Gastroesophageal sphincter (tissue), 4 donors: Measurements from ENCODE around the gene SMIM45.

Experiments
- ATAC-seq: fragments of 150-250 bp; one replicate; pipeline ENCODE4 v1.9.1; 2016; ENCODE audit warnings: mild to moderate bottlenecking, moderate library complexity
- H3K27ac ChIP-seq, 4 donors: fragments of 200-600 bp; sonication (generic) in 3 of 4; 1 replicate in 3 of 4; 2 replicates in 1 of 4; pipeline ENCODE4 v1.5.1; 2016 to 2019
- H3K27me3 ChIP-seq: fragments of 200-600 bp; sonication (generic); one replicate; pipeline ENCODE4 v1.5.1; 2019
- H3K36me3 ChIP-seq, 2 donors: fragments of 200-600 bp; sonication (generic); one replicate each; pipeline ENCODE4 v1.5.1; 2019; ENCODE audit warnings: control low read depth in 1 of 2
- H3K4me1 ChIP-seq, 3 donors: fragments of 200-600 bp; sonication (generic); 1 replicate in 2 of 3; 2 replicates in 1 of 3; pipeline ENCODE4 v1.5.1; 2016 to 2019; ENCODE audit warnings: control low read depth in 2 of 3
- H3K4me3 ChIP-seq, 2 donors: fragments of 200-600 bp; sonication (generic); one replicate each; pipeline ENCODE4 v1.5.1; 2019; ENCODE audit warnings: mild to moderate bottlenecking in 1 of 2, moderate library complexity in 1 of 2
- H3K9me3 ChIP-seq, 3 donors: fragments of 200-600 bp; sonication (generic); one replicate each; pipeline ENCODE4 v1.5.1; 2017 to 2019; ENCODE audit warnings: control low read depth in 2 of 3
- EP300 ChIP-seq: sonication (generic); formaldehyde crosslinking; IDR thresholded peaks from one replicate; pipeline ENCODE4 v1.6.1; 2017; ENCODE audit warnings: antibody characterized with exemption, mild to moderate bottlenecking
- POLR2A ChIP-seq, 2 donors: fragments of 450-650 bp; IDR thresholded peaks; one replicate each; pipeline ENCODE4 v1.6.1; 2017; ENCODE audit warnings: antibody characterized with exemption in 2 of 2, mild to moderate bottlenecking in 2 of 2, moderate library complexity in 1 of 2
- POLR2AphosphoS5 ChIP-seq: sonication (generic); formaldehyde crosslinking; IDR thresholded peaks from one replicate; pipeline ENCODE4 v1.6.1; 2017; ENCODE audit warnings: antibody characterized with exemption
- WGBS, 2 donors: methylation state at CpG; one replicate each; pipeline ENCODE4 v1.1.5; 2018; ENCODE audit warnings: low coverage in 1 of 2; 5-methylcytosine and 5-hydroxymethylcytosine counted together
- TF ChIP-seq, protein P1 (sequence below), 4 experiments: fragments of 200-600 bp in 2 of 4; fragments of 450-650 bp in 2 of 4; sonication (generic) in 1 of 4; IDR thresholded peaks; one replicate each; pipeline ENCODE4 v1.5.1; 2017 to 2019; ENCODE audit warnings: antibody characterized with exemption in 4 of 4, mild to moderate bottlenecking in 2 of 4, moderate library complexity in 2 of 4

SMIM45 gene

GRCh38 chr22:41914611-41915034, 37.3 kb upstream of the SMIM45 start:
- peaks cover 100% of the 10 kb centered on the region for H3K27me3 ChIP-seq

GRCh38 chr22:41915035-41915785, 36.7 kb upstream of the SMIM45 start, which contains the start of gene SHISA8:
TSS of gene SHISA8 (minus strand) at chr22:41915074. CDS start at chr22:41914667, 407 bp downstream.
- H3K9me3 ChIP-seq = no peaks in the 10 kb centered on the region
- peaks cover 0 to 57% (median 31%) of the 10 kb centered on the region in 3 donors for H3K4me1 ChIP-seq
- WGBS, 2 donors = 9% methylated on average over 13 of the region's 63 CpGs; no CpG with 5 or more reads in 1 of the 2 donors
- peaks cover 100% of the 10 kb centered on the region for H3K27me3 ChIP-seq
- no peaks in the 10 kb centered on the region for H3K36me3 ChIP-seq
- peak; percentile 58 for ATAC-seq
- TF ChIP-seq POLR2AphosphoS5 (no peak), POLR2A (IDR thresholded peaks at IDR 0.05) (no peak), EP300 (no peak)
- TF ChIP-seq, protein P1, sequence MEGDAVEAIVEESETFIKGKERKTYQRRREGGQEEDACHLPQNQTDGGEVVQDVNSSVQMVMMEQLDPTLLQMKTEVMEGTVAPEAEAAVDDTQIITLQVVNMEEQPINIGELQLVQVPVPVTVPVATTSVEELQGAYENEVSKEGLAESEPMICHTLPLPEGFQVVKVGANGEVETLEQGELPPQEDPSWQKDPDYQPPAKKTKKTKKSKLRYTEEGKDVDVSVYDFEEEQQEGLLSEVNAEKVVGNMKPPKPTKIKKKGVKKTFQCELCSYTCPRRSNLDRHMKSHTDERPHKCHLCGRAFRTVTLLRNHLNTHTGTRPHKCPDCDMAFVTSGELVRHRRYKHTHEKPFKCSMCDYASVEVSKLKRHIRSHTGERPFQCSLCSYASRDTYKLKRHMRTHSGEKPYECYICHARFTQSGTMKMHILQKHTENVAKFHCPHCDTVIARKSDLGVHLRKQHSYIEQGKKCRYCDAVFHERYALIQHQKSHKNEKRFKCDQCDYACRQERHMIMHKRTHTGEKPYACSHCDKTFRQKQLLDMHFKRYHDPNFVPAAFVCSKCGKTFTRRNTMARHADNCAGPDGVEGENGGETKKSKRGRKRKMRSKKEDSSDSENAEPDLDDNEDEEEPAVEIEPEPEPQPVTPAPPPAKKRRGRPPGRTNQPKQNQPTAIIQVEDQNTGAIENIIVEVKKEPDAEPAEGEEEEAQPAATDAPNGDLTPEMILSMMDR (IDR thresholded peaks at IDR 0.05) = no peak
- peak within 1 kb of the TSS; percentile 2 to 52 for H3K4me3 ChIP-seq
- no peak within 1 kb of the TSS for H3K27ac ChIP-seq

More at GRCh38 chr22:41914611-41915034, 37.3 kb upstream of the SMIM45 start:
- Histone ChIP-seq H3K9me3 (no peaks in the 10 kb centered on the region), H3K27ac (no peak overlapping the region), H3K4me1 (peaks cover 0 to 57% (median 31%) of the 10 kb centered on the region in 3 donors), H3K36me3 (no peaks in the 10 kb centered on the region), H3K4me3 (peak overlapping the region; percentile 2 to 52)
- TF ChIP-seq POLR2AphosphoS5 (no peak), EP300 (no peak), POLR2A (IDR thresholded peaks at IDR 0.05) (no peak)
- TF ChIP-seq, protein P1 (IDR thresholded peaks at IDR 0.05) = no peak
- ATAC-seq = no peak
- WGBS, 2 donors = no CpG with 5 or more reads among the region's 67 CpGs

GRCh38 chr22:41915786-41916493, 36.0 kb upstream of the SMIM45 start:
- peaks cover 96% of the 10 kb centered on the region for H3K27me3 ChIP-seq
- H3K4me1 ChIP-seq = peaks cover 0 to 52% (median 26%) of the 10 kb centered on the region in 3 donors
- TF ChIP-seq, protein P1 (IDR thresholded peaks at IDR 0.05) = no peak
- no peak for TF ChIP-seq EP300
- TF ChIP-seq POLR2A (IDR thresholded peaks at IDR 0.05) = no peak
- no peak for TF ChIP-seq POLR2AphosphoS5
- H3K4me3 ChIP-seq = no peak overlapping the region
- 74% methylated on average over 2 of the region's 11 CpGs; no CpG with 5 or more reads in 1 of the 2 donors for WGBS, 2 donors
- no peak overlapping the region for H3K27ac ChIP-seq
- H3K9me3 ChIP-seq = no peaks in the 10 kb centered on the region
- no peaks in the 10 kb centered on the region for H3K36me3 ChIP-seq
- no peak for ATAC-seq

DNA sequence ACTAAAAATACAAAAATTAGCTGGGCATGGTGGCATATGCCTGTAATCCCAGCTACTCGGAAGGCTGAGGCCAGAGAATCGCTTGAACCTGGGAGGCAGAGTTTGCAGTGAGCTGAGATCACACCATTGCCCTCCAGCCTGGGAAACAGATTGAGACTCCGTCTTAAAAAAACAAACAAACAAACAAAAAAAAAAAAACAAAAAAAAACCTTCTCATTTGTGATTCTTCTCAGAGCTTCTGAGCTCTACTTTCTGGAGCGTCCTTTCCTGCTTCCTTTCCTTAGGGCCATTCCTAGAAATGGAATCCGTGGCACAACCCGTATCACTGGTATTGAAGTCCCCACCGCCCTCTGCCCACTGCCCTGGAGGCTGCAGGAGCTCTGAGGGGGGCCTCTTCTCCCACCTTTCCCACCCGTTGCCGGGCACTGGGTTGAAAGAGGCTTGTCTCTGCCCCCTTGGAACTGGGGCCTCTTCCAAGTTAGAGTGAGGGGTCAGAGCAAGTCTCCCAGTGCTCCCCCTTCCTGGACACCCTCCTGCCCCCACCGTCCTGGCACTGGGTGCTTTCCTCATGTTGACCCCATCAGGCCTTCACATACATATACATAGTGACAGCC, 35.1 kb upstream of the SMIM45 start:
- Histone ChIP-seq H3K27me3 (peaks cover 87% of the 10 kb centered on the region), H3K36me3 (no peaks in the 10 kb centered on the region)

More for the DNA sequence above, 35.1 kb upstream of the SMIM45 start:
- no peak overlapping the region for H3K27ac ChIP-seq
- TF ChIP-seq POLR2A (IDR thresholded peaks at IDR 0.05) = no peak
- no peak for TF ChIP-seq POLR2AphosphoS5
- TF ChIP-seq, protein P1 (IDR thresholded peaks at IDR 0.05) = no peak
- no peak for TF ChIP-seq EP300
- H3K4me1 ChIP-seq = peaks cover 0 to 45% (median 21%) of the 10 kb centered on the region in 3 donors
- H3K4me3 ChIP-seq = no peak overlapping the region
- no peak for ATAC-seq
- 56 to 68% methylated on average over 7 to 8 of the region's 10 CpGs for WGBS, 2 donors
- no peaks in the 10 kb centered on the region for H3K9me3 ChIP-seq
